ENCODE results near the gene DRD2.

The DRD2 gene

DNA sequence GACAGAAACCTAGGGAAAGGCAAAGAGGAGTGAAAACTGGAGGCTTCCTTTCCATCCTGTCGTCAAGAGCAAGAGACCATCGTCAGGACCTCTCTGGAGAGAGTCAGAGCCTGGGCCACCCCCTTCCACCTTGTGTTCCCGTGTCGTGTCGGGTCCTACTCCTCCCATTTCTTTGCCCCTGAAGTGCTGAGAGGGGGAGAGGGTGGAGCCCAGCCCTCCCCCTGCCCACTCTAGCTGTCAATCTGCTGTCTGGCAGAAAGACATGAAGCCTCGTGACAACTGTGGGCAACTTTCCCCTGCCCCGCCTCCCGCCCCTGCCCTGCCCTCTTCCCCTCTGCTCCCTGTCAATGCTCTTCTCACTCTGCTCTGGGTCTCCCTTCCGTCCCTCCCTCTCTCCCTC is 67.0 kb downstream of the DRD2 start:
- Histone ChIP-seq H3K36me3 (replicated peaks; ENCODE audit: insufficient read depth, low read length) (no peaks in the 10 kb centered on the region), H3K4me1 (ENCODE audit: low read length) (no peaks in the 10 kb centered on the region), H3K9me3 (replicated peaks; ENCODE audit: insufficient read depth, low read length) (no peaks in the 10 kb centered on the region), H3K9ac (ENCODE audit: low read length) (no peak overlapping the region), H3K4me3 (ENCODE audit: low read length) (no peak overlapping the region), H3F3A (ENCODE audit: insufficient read depth, low read length) (no peaks in the 10 kb centered on the region), H2AFZ (ENCODE audit: low read length) (no peak overlapping the region), H3K9me2 (replicated peaks; ENCODE audit: insufficient read depth, low read length) (no peaks in the 10 kb centered on the region), H3K27ac (ENCODE audit: low read length) (no peak overlapping the region), H3K79me2 (ENCODE audit: low read length) (no peaks in the 10 kb centered on the region), H3K4me2 (ENCODE audit: low read depth, low read length) (no peak overlapping the region), H4K20me1 (ENCODE audit: insufficient read depth, low read length) (no peaks in the 10 kb centered on the region), H3K27me3 (replicated peaks; ENCODE audit: insufficient read depth, low read length) (no peaks in the 10 kb centered on the region)
- no peak for DNase-seq
- TF ChIP-seq EZH2phosphoT487 (IDR thresholded peaks at IDR 0.05; ENCODE audit: low read length) = no peak
- no peak for TF ChIP-seq EZH2 (optimal IDR thresholded peaks at IDR 0.05; ENCODE audit: low read depth, low read length)
- TF ChIP-seq, protein P1, sequence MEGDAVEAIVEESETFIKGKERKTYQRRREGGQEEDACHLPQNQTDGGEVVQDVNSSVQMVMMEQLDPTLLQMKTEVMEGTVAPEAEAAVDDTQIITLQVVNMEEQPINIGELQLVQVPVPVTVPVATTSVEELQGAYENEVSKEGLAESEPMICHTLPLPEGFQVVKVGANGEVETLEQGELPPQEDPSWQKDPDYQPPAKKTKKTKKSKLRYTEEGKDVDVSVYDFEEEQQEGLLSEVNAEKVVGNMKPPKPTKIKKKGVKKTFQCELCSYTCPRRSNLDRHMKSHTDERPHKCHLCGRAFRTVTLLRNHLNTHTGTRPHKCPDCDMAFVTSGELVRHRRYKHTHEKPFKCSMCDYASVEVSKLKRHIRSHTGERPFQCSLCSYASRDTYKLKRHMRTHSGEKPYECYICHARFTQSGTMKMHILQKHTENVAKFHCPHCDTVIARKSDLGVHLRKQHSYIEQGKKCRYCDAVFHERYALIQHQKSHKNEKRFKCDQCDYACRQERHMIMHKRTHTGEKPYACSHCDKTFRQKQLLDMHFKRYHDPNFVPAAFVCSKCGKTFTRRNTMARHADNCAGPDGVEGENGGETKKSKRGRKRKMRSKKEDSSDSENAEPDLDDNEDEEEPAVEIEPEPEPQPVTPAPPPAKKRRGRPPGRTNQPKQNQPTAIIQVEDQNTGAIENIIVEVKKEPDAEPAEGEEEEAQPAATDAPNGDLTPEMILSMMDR (IDR thresholded peaks at IDR 0.05; ENCODE audit: low read length) = no peak

DNA sequence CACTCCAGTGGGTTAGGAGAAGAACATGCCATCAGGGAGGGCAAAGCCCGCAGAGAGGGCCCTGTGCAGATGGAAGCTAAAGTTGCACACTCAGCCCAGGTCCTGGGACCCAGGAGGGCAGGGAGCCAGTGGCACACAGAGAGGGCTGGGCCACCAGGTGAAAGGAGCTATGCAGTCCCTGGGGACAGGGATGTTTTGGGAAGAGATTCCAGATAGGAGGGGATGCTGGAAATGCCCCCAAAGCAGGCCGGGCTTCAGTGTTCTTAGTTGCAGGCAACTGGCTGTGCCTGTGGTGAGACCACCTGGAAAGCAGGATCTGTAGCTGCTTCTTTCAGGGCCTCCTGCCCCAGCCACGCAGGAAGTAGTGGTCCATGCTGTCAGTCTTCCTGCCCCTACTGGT is 68.0 kb downstream of the DRD2 start:
- H3K27me3 ChIP-seq (replicated peaks; ENCODE audit: insufficient read depth, low read length) = no peaks in the 10 kb centered on the region
- H3K79me2 ChIP-seq (ENCODE audit: low read length) = no peaks in the 10 kb centered on the region
- H3K9ac ChIP-seq (ENCODE audit: low read length) = no peak overlapping the region
- DNase-seq = no peak
- H3K36me3 ChIP-seq (replicated peaks; ENCODE audit: insufficient read depth, low read length) = no peaks in the 10 kb centered on the region
- H4K20me1 ChIP-seq (ENCODE audit: insufficient read depth, low read length) = no peaks in the 10 kb centered on the region
- no peak overlapping the region for H3K27ac ChIP-seq (ENCODE audit: low read length)
- no peak for TF ChIP-seq EZH2phosphoT487 (IDR thresholded peaks at IDR 0.05; ENCODE audit: low read length)
- H3K4me1 ChIP-seq (ENCODE audit: low read length) = no peaks in the 10 kb centered on the region
- H3K4me2 ChIP-seq (ENCODE audit: low read depth, low read length) = no peak overlapping the region
- no peaks in the 10 kb centered on the region for H3K9me2 ChIP-seq (replicated peaks; ENCODE audit: insufficient read depth, low read length)
- H3K9me3 ChIP-seq (replicated peaks; ENCODE audit: insufficient read depth, low read length) = no peaks in the 10 kb centered on the region
- no peak overlapping the region for H2AFZ ChIP-seq (ENCODE audit: low read length)
- H3K4me3 ChIP-seq (ENCODE audit: low read length) = no peak overlapping the region
- H3F3A ChIP-seq (ENCODE audit: insufficient read depth, low read length) = no peaks in the 10 kb centered on the region

DNA sequence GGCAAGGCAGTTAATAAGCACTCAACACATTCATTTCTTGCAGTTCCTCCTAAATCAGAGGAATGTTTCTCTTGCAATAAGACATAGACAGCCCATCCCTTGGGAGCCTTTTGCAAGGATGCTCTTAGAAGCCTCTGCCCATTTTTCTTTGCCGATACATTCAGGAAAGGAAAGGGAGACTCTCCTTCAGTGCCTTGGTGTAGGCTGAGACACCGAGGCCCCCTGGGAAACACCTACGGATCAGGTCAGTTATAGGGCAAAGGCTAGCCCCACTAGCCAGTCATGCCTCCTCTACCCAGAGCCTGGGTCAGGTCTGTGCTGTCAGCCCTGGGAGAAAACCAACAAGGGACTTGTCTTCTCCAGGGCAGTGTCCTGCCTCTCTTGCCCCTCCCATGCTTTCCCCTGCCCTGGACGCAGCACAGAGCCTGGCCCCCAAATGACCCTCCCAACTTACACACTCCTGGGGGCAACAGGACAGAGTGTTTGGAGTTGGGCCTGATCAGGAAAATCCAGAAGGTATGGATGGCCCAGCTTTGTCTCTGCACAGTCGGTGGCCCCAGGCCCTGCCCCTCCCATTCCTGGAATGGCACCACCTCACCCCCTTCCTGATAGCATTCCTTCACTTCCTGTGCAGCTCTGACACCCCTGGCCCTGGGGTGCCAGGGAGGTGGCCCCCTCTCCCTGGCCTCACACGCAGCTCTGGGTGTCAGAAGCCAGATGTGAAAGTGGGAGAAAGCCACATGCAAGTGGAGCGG is 69.3 kb downstream of the DRD2 start:
- Histone ChIP-seq H3K36me3 (replicated peaks; ENCODE audit: insufficient read depth, low read length) (no peaks in the 10 kb centered on the region), H2AFZ (ENCODE audit: low read length) (no peak overlapping the region), H3K4me1 (ENCODE audit: low read length) (no peaks in the 10 kb centered on the region), H3K27ac (ENCODE audit: low read length) (no peak overlapping the region), H3K4me2 (ENCODE audit: low read depth, low read length) (no peak overlapping the region), H3K79me2 (ENCODE audit: low read length) (no peaks in the 10 kb centered on the region), H3K4me3 (ENCODE audit: low read length) (no peak overlapping the region), H3K9me2 (replicated peaks; ENCODE audit: insufficient read depth, low read length) (no peaks in the 10 kb centered on the region), H3K27me3 (replicated peaks; ENCODE audit: insufficient read depth, low read length) (no peaks in the 10 kb centered on the region), H3K9me3 (replicated peaks; ENCODE audit: insufficient read depth, low read length) (no peaks in the 10 kb centered on the region), H3K9ac (ENCODE audit: low read length) (no peak overlapping the region), H3F3A (ENCODE audit: insufficient read depth, low read length) (no peaks in the 10 kb centered on the region), H4K20me1 (ENCODE audit: insufficient read depth, low read length) (no peaks in the 10 kb centered on the region)
- TF ChIP-seq EZH2 (optimal IDR thresholded peaks at IDR 0.05; ENCODE audit: low read depth, low read length) (no peak), EZH2phosphoT487 (IDR thresholded peaks at IDR 0.05; ENCODE audit: low read length) (no peak)
- TF ChIP-seq, protein P1 (IDR thresholded peaks at IDR 0.05; ENCODE audit: low read length) = no peak
- no peak for DNase-seq

DNA sequence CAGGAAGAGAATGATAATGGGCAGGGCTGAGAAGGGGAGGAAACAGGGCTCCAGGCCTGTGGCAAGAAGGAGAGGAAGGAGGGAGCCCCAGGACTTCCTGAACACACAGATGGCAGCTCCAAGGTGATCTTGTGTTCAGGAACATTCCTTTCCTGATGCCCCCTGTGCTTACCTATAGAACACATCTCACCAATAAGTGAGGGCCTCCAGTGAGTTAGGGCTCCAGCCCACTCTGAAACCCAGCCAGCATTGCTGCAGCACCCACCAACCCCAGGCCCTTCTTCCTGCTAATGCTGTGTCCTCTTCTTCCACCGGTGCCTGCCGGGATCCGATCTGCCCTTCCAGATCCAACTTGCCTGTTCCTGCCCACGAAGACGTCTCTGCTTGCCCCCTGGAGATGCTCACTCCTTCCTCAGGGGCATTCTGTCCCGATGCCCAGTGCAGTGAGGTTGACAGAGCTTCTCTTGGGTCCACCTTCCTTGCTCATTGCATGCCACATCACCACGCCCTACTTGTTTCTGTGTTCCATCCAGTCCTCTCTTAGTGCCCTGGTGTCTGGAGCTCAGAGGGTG is 70.3 kb downstream of the DRD2 start:
- H3K4me2 ChIP-seq (ENCODE audit: low read depth, low read length) = no peak overlapping the region
- DNase-seq = no peak
- no peaks in the 10 kb centered on the region for H3F3A ChIP-seq (ENCODE audit: insufficient read depth, low read length)
- no peaks in the 10 kb centered on the region for H3K79me2 ChIP-seq (ENCODE audit: low read length)
- H3K4me3 ChIP-seq (ENCODE audit: low read length) = no peak overlapping the region
- H3K4me1 ChIP-seq (ENCODE audit: low read length) = no peaks in the 10 kb centered on the region
- no peaks in the 10 kb centered on the region for H3K9me3 ChIP-seq (replicated peaks; ENCODE audit: insufficient read depth, low read length)
- TF ChIP-seq EZH2phosphoT487 (IDR thresholded peaks at IDR 0.05; ENCODE audit: low read length) = no peak
- TF ChIP-seq EZH2 (optimal IDR thresholded peaks at IDR 0.05; ENCODE audit: low read depth, low read length) = no peak
- TF ChIP-seq, protein P1 (IDR thresholded peaks at IDR 0.05; ENCODE audit: low read length) = no peak
- no peaks in the 10 kb centered on the region for H4K20me1 ChIP-seq (ENCODE audit: insufficient read depth, low read length)
- H3K36me3 ChIP-seq (replicated peaks; ENCODE audit: insufficient read depth, low read length) = no peaks in the 10 kb centered on the region
- no peaks in the 10 kb centered on the region for H3K9me2 ChIP-seq (replicated peaks; ENCODE audit: insufficient read depth, low read length)
- H3K27ac ChIP-seq (ENCODE audit: low read length) = no peak overlapping the region
- H3K9ac ChIP-seq (ENCODE audit: low read length) = no peak overlapping the region
- no peaks in the 10 kb centered on the region for H3K27me3 ChIP-seq (replicated peaks; ENCODE audit: insufficient read depth, low read length)
- no peak overlapping the region for H2AFZ ChIP-seq (ENCODE audit: low read length)

Measured in MM.1S (cell line).